Cardiac septum (tissue), 1 donor: ENCODE measurements around the gene PCDH10. TPM values are rescaled to one million over a fixed set of nuclear protein-coding genes. Genes with fewer than 3 reads are reported as not detected.
"Not testable (repeated sequence)": the region's sequence is repeated elsewhere in the genome, so short reads cannot be mapped to it uniquely, and the experiment has no call there.

ENCODE experiments used
- DNase-seq: peaks from one replicate; pipeline ENCODE4 v3.0.0-alpha.2; 2020; ENCODE audit warnings: low spot score
- intact Hi-C: fragments of 100-400 bp; cut with DNase I; formaldehyde crosslinking; loops from one replicate; pipeline ENCODE4 v1.14.0; 2022
- total RNA-seq: library from RNA; stranded (reverse); fragmentation: NEBNext Ultra II Directional; extraction: Animal tissue kit (Norgen Biotek cat#: 25700); gene quantifications from one replicate; pipeline ENCODE4 v1.2.1, GENCODE V29; 2021
- donor health status: DM: no; HTN: no; CAD: no.

Gene PCDH10
- total RNA-seq, 1 donor from 2014 or later, result 0.48 TPM

- intact Hi-C loops, result no loop called here
These were observed 41.0 kb downstream of the PCDH10 start for GRCh38 chr4:133190098-133190497.

GRCh38 chr4:133208694-133209285, 59.7 kb downstream of the PCDH10 start:
- DNase-seq, result no peak
- intact Hi-C loops, result no loop called here

More at GRCh38 chr4:133190098-133190497, 41.0 kb downstream of the PCDH10 start:
- no peak for DNase-seq

- intact Hi-C loops, result no loop called here
- DNase-seq, result no peak
These were observed 84.8 kb downstream of the PCDH10 start for GRCh38 chr4:133233922-133234321.

- intact Hi-C loops, DNase-seq: not testable (repeated sequence)
These were observed 91.4 kb downstream of the PCDH10 start for GRCh38 chr4:133240451-133240850.
